RWPE1 (cell line): ENCODE measurements around the gene ARL15.

ENCODE experiments used
- CTCF ChIA-PET: fragments of 350-600 bp; sonication (Branson Sonifier 250); formaldehyde crosslinking; extraction: SDS; loops from one replicate; lab custom pipeline; 2021; lab: Yijun Ruan, JAX
- POLR2A ChIA-PET: fragments of 400-600 bp; formaldehyde crosslinking; extraction: SDS; loops from one replicate; lab custom pipeline; 2020; ENCODE audit warnings: antibody characterized with exemption; ENCODE audit not compliant: low non-redundant PET; lab: Yijun Ruan, JAX
- DNase-seq: peaks from one replicate; pipeline ENCODE4 v3.0.0; 2012; ENCODE audit warnings: low spot score
- H3K27ac ChIP-seq: fragments of 450-650 bp; 2 replicates; pipeline ENCODE4 v1.5.1; 2017
- TF ChIP-seq, protein P1 (sequence below): fragments of 450-650 bp; conservative IDR thresholded peaks from 2 replicates; pipeline ENCODE4 v1.5.1; 2017; ENCODE audit warnings: low read depth, mild to moderate bottlenecking

The ARL15 gene

GRCh38 chr5:54275361-54275760 is 35.0 kb downstream of the ARL15 start:
- TF ChIP-seq, protein P1, sequence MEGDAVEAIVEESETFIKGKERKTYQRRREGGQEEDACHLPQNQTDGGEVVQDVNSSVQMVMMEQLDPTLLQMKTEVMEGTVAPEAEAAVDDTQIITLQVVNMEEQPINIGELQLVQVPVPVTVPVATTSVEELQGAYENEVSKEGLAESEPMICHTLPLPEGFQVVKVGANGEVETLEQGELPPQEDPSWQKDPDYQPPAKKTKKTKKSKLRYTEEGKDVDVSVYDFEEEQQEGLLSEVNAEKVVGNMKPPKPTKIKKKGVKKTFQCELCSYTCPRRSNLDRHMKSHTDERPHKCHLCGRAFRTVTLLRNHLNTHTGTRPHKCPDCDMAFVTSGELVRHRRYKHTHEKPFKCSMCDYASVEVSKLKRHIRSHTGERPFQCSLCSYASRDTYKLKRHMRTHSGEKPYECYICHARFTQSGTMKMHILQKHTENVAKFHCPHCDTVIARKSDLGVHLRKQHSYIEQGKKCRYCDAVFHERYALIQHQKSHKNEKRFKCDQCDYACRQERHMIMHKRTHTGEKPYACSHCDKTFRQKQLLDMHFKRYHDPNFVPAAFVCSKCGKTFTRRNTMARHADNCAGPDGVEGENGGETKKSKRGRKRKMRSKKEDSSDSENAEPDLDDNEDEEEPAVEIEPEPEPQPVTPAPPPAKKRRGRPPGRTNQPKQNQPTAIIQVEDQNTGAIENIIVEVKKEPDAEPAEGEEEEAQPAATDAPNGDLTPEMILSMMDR: no peak
- ChIA-PET POLR2A (no interaction called here), CTCF (no interaction called here)

GRCh38 chr5:54274944-54275343 is 35.4 kb downstream of the ARL15 start:
- POLR2A ChIA-PET: no interaction called here
- TF ChIP-seq, protein P1: no peak
- DNase-seq: no peak
- CTCF ChIA-PET: no interaction called here
- H3K27ac ChIP-seq: no peak overlapping the region

More at GRCh38 chr5:54275361-54275760, 35.0 kb downstream of the ARL15 start:
- no peak for DNase-seq
- H3K27ac ChIP-seq: no peak overlapping the region

GRCh38 chr5:54273715-54274114 is 36.7 kb downstream of the ARL15 start:
- no peak for DNase-seq
- ChIA-PET CTCF (no interaction called here), POLR2A (no interaction called here)
- no peak overlapping the region for H3K27ac ChIP-seq
- TF ChIP-seq, protein P1: no peak

GRCh38 chr5:54272746-54273145 is 37.6 kb downstream of the ARL15 start:
- ChIA-PET POLR2A (no interaction called here), CTCF (interaction anchor here (0.6 kb wide), 2 partner anchors 152 to 384 kb away, joined by 3 to 5 read pairs; no protein-coding TSS in a partner anchor)
- TF ChIP-seq, protein P1: no peak

GRCh38 chr5:54270326-54270725 is 40.0 kb downstream of the ARL15 start:
- no peak overlapping the region for H3K27ac ChIP-seq
- TF ChIP-seq, protein P1: no peak
- ChIA-PET POLR2A (no interaction called here), CTCF (interaction anchor here (0.5 to 0.7 kb wide), 2 partner anchors 1247 to 1666 kb away, joined by 3 read pairs; no protein-coding TSS in a partner anchor)
- DNase-seq: no peak

More at GRCh38 chr5:54272746-54273145, 37.6 kb downstream of the ARL15 start:
- no peak overlapping the region for H3K27ac ChIP-seq
- no peak for DNase-seq

DNA sequence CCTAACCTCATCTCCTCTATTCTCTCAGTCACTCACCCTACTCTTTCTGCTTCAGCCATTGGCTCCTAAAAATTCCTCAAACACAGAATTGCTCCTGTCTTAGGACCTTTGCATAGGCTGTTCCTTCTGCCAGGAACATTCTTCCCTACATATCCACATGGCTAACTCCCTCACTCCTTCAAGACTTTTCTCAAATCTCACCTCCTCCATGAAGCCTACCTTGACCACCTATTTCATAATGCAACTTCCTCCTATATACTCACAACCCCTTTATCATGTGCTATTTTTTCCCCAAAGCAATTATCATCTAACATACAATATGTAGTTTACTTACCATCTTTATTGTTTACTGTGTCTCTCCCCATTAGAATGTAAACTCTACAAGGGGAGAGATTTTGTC is 45.8 kb downstream of the ARL15 start:
- DNase-seq: no peak
- H3K27ac ChIP-seq: no peak overlapping the region
- TF ChIP-seq, protein P1: no peak
- ChIA-PET CTCF (no interaction called here), POLR2A (no interaction called here)
